ENCODE results near the gene HAUS8. TPM values are rescaled to one million over a fixed set of nuclear protein-coding genes. Genes with fewer than 3 reads are reported as not detected.

HAUS8 gene
- total RNA-seq, 1 experiment from 2014 or later, result 66.4 TPM

- ChIA-PET CTCF (no interaction called here), POLR2A (ENCODE audit: low non-redundant PET) (no interaction called here)
- intact Hi-C loops (cut with micrococcal nuclease; ENCODE audit: unreplicated experiment), result loop anchor here (5.0 kb wide), 2 partner anchors 59 to 451 kb away; partner anchors contain the start of gene MED26
- no peak for DNase-seq (ENCODE audit: low spot score)
- H3K4me3 ChIP-seq (ENCODE audit: low read depth, low read length, poor library complexity, severe bottlenecking), result no peak overlapping the region
- H3K9me3 ChIP-seq (ENCODE audit: low read depth, low read length, poor library complexity, severe bottlenecking), result no peaks in the 10 kb centered on the region
- peaks cover 7% of the 10 kb centered on the region for H3K4me1 ChIP-seq (ENCODE audit: insufficient read depth, low read length, poor library complexity, severe bottlenecking)
- peak overlapping the region; percentile 21 for H3K27ac ChIP-seq (ENCODE audit: low read depth, low read length, poor library complexity, severe bottlenecking)
- no peaks in the 10 kb centered on the region for H3K36me3 ChIP-seq (ENCODE audit: insufficient read depth, low read length, poor library complexity, severe bottlenecking)
- H3K27me3 ChIP-seq (replicated peaks; ENCODE audit: insufficient read depth, low read depth, low read length, poor library complexity), result no peaks in the 10 kb centered on the region
- no peak for TF ChIP-seq EZH2 (IDR thresholded peaks at IDR 0.05; ENCODE audit: borderline replicate concordance, low read depth, low read length, poor library complexity, severe bottlenecking)
- TF ChIP-seq CTCF (conservative IDR thresholded peaks at IDR 0.05; ENCODE audit: low read depth, low read length), result no peak
- BruUV-seq (replicated peaks), result TSS peak; percentile 21
These were observed 3.0 kb upstream of the HAUS8 start for GRCh38 chr19:17078036-17078919.

- ChIA-PET CTCF (no interaction called here), POLR2A (ENCODE audit: low non-redundant PET) (no interaction called here)
- no peaks in the 10 kb centered on the region for H3K27me3 ChIP-seq (replicated peaks; ENCODE audit: insufficient read depth, low read depth, low read length, poor library complexity)
- peaks cover 3% of the 10 kb centered on the region for H3K36me3 ChIP-seq (ENCODE audit: insufficient read depth, low read length, poor library complexity, severe bottlenecking)
- no TSS peak for BruUV-seq (replicated peaks)
- H3K9me3 ChIP-seq (ENCODE audit: low read depth, low read length, poor library complexity, severe bottlenecking), result no peaks in the 10 kb centered on the region
- TF ChIP-seq CTCF (conservative IDR thresholded peaks at IDR 0.05; ENCODE audit: low read depth, low read length) (no peak), EZH2 (IDR thresholded peaks at IDR 0.05; ENCODE audit: borderline replicate concordance, low read depth, low read length, poor library complexity, severe bottlenecking) (no peak)
- no peak overlapping the region for H3K27ac ChIP-seq (ENCODE audit: low read depth, low read length, poor library complexity, severe bottlenecking)
- peak overlapping the region; percentile 73 for H3K4me3 ChIP-seq (ENCODE audit: low read depth, low read length, poor library complexity, severe bottlenecking)
- DNase-seq (ENCODE audit: low spot score), result no peak
- intact Hi-C loops (cut with micrococcal nuclease; ENCODE audit: unreplicated experiment), result loop anchor here (5.0 kb wide), 2 partner anchors 60 to 450 kb away; partner anchors contain the start of gene MED26
- peaks cover 8% of the 10 kb centered on the region for H3K4me1 ChIP-seq (ENCODE audit: insufficient read depth, low read length, poor library complexity, severe bottlenecking)
These were observed 2.3 kb upstream of the HAUS8 start for GRCh38 chr19:17077447-17078028.

- intact Hi-C loops (cut with micrococcal nuclease; ENCODE audit: unreplicated experiment), result loop anchor here (5.0 kb wide), 2 partner anchors 61 to 449 kb away; partner anchors contain the start of gene MED26
- TF ChIP-seq CTCF (conservative IDR thresholded peaks at IDR 0.05; ENCODE audit: low read depth, low read length), result no peak
- TF ChIP-seq EZH2 (IDR thresholded peaks at IDR 0.05; ENCODE audit: borderline replicate concordance, low read depth, low read length, poor library complexity, severe bottlenecking), result no peak
- POLR2A ChIA-PET (ENCODE audit: low non-redundant PET), result no interaction called here
These were observed 1.3 kb upstream of the HAUS8 start for GRCh38 chr19:17076543-17076991.

More at GRCh38 chr19:17076543-17076991, 1.3 kb upstream of the HAUS8 start:
- H3K9me3 ChIP-seq (ENCODE audit: low read depth, low read length, poor library complexity, severe bottlenecking), result no peaks in the 10 kb centered on the region
- BruUV-seq (replicated peaks), result no TSS peak
- peaks cover 8% of the 10 kb centered on the region for H3K4me1 ChIP-seq (ENCODE audit: insufficient read depth, low read length, poor library complexity, severe bottlenecking)
- peak overlapping the region; percentile 73 for H3K4me3 ChIP-seq (ENCODE audit: low read depth, low read length, poor library complexity, severe bottlenecking)
- H3K27me3 ChIP-seq (replicated peaks; ENCODE audit: insufficient read depth, low read depth, low read length, poor library complexity), result no peaks in the 10 kb centered on the region
- DNase-seq (ENCODE audit: low spot score), result no peak
- CTCF ChIA-PET, result no interaction called here
- H3K27ac ChIP-seq (ENCODE audit: low read depth, low read length, poor library complexity, severe bottlenecking), result peak overlapping the region; percentile 74
- peaks cover 9% of the 10 kb centered on the region for H3K36me3 ChIP-seq (ENCODE audit: insufficient read depth, low read length, poor library complexity, severe bottlenecking)

Measured in A673 (cell line).